M059J (cell line): ENCODE measurements around the gene PALLD. TPM values are rescaled to one million over a fixed set of nuclear protein-coding genes. Genes with fewer than 3 reads are reported as not detected.

ENCODE experiments used
- DNase-seq: peaks from one replicate; pipeline ENCODE4 v3.0.0-alpha.2; 2012; ENCODE audit warnings: low read depth
- total RNA-seq: library from RNA; depleted of rRNA; stranded (reverse); fragments of >200 nt; shearing (Covaris generic); gene quantifications from 2 replicates; pipeline ENCODE4 v1.2.3, GENCODE V29; 2014

The PALLD gene
- total RNA-seq, 1 experiment from 2014 or later: 46.0 TPM

DNA sequence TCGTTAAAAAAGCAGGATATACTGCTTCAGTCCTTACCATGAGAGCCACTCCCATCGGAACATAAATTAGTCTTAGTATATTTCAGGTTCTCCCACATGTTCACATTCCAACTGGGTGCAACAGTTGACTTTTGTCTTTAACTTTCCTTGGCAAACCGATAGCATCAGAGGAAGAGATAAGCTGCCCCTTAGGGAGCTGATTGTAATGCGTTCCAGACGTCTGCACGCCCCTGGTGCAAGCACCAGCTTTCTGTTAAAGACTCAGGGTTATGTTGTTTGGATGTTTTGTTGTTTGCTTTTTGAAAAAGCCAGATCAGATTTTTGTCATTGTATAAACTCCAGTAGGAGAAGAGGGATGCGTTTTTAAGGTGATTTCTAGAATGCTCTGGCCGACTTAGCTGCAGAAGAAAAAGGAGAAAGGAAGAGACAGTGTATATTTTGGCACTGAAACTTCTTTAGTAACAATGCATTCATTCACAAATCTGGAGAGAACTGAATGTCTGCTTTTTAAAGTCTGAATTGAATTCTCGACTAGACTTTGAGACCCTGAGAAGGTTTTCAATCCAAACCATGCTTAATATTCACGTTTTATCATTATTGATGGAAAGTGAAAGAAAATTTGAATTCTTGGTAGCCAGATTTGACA lies 352.3 kb downstream of the PALLD start:
- DNase-seq: no peak

DNA sequence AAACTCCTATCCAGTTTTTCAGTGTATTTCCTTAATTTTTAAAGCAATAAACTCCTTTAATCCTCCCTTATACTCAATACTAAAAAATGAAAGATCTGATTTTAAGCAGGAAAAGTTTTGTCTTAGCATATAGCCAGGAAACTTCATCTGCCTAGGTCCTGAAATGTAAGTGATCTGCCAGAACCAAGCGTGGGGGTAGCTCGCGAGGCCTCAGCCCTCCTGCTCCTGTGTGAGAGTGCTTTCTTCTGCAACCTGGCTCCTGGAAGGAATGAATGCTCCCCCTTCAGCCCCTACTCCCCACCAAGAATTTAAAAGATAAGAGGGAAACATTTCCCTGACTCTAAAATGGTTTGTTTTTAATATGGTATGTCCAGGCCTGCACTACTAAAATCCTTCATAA lies 353.1 kb downstream of the PALLD start:
- DNase-seq: no peak

DNA sequence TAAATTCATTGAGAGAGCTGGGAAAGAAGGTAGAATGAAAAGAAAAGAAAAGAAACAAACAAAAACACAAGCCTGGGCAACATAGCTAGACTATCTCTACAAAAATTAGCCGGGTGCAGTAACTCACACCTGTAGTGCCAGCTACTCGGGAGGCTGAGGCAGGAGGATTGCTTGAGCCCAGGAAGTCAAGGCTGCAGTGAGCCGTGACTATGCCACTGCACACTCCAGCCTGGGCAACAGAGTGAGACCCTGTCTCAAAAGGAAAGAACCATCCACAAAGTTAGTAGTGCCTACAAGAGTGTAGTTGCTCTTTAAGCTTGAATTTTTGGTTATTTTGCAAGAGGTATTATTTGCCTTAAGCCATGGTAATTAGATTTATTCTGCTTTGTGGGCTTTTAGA lies 355.5 kb downstream of the PALLD start:
- no peak for DNase-seq

DNA sequence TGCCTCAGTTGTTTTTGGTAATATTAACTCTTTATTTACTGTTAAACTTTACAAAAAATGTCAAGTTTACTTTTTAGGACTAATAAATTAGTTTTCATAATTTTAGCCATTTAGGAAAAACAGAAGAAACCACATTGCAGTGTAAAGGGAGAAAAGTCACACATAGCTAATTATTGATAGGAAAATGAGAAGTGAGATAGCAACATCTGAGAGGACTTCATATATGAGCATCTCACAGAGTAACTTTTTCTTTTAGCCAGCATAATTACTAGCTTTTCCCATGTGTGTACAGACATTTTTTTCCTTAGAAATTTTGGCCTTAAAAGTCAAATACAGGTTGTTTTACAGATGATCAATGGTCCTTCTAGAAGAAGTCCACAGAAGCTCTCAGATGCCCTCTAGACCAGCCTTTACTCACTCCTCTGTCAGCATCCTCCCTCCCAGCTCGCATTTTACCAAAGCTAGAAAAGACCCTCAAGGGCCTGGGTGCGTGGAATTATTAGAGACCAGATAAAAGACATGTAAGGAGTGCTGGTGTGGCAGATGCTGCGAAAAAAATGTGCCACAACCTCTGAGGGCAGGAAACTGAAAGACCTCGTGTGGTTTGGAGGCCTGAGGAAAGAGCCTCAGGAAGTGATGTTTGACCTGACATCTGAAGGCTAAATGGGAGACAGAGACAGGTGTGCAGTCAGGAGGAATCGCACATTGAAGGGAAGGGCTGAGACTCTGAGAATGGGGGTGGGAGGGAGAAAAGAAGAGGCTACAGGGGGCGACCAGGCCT lies 356.3 kb downstream of the PALLD start:
- no peak for DNase-seq

DNA sequence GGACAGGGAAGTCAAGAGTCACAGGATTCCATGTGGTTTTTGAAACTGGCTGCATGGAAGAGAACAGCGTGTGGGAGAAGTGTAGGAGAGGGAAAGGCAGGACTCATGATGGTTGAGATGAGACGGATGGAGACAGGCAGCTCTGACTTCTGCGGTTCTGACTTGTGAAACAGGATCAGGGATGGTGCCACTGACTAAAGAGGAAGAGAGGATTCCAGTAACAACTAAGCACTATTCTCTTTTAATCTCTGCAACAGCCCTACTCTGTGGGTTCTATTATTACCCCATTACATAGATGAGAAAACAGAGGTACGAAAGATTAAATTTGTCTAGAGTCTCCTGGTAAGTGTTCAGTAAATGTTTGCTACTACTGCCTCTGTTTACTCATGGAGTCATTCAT lies 356.9 kb downstream of the PALLD start:
- no peak for DNase-seq

DNA sequence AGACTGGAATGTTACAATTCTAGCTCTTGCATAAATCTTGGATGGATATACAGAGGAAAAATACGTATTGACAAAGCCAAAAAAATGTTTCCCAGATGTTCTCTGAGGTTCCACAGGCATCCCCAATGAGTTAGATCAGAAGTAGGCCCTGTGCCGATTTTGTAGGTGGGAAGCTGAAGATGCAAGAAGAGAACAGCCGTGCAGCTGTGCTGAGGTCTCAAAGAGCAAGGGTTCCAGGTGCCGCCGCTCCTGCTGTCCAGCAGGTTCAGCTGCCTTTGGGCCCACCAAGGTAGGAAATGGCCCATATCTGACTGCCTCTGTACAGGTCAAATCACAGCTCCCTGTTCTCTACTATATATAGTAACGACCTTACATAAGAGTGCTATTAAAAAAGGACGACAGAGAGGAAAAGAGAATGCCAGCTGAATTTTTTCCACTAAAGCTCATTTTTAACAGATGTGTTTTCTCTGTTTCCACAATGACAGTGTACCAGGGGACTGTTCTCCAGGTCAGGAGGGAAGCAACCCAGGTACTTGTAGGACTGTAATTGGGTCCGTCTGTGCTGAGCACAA lies 357.6 kb downstream of the PALLD start:
- no peak for DNase-seq

DNA sequence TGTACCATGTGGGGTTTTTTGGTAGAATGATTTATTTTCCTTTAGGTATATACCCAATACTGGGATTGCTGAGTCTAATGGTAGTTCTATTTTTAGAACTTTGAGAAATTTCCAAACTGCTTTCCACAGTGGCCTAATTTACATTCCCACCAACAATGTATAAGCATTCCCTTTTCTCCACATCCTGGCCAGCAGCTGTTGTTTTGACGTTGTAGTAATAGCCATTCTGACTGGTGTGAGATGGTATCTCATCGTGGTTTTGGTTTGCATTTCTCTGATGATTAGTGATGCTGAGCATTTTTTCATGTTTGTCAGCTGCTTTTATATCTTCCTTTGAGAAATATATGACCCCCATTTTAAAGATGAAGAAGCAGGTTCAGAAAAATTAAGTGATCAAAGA lies 359.5 kb downstream of the PALLD start:
- peak; percentile 81 for DNase-seq

DNA sequence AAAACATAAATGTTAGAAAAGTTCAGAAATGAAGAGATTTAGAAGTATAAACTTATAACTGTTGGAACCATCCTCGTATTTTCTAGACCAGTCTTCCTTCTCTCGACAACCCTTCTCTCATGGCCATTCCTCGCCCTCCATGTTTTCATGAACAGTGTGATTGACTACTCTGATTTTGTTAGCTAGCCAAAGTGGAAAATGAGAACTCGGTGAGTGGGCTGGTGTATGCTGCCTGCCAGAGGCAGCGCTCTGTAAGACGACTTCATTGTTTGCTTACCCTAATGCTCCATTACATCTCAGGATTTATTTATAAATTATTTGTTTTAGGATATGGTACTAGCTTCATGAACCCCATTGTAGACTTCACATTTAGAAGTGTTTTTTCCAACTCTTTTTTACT lies 360.2 kb downstream of the PALLD start:
- no peak for DNase-seq

DNA sequence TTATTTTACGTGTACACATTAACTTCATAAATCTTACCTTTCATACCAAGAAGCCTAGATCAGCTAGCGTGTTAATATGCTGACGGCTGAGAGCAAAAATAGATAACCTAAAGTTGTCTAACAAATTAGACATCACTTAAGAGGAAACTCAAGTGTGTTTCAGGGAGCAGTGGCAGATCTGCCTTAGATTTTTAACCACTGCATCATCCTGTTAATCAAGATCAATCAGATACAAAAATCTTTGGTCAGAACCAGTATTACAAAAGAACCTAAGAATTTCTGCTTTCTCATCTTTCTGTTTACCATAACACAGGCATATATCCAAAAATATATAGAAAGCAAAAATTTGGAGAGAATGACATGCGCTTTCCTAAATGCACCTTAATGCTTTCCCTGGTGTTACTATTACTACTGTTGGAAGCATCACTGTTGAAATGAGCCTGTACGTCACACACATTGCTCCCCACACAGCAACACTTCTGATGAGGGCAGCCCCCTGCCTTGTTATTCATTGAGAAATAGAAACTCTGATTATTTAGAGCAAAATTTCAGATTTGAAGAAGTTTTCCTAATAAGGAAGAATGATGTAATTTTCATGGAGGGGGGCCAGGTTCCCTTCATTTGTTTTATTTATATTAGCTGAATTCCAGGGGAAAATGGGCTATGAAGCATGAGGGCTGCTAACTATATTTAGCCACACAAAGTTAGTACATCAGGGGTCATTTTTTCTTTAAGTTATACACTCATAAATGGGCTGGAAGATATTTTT lies 360.9 kb downstream of the PALLD start:
- DNase-seq: peak; percentile 63

DNA sequence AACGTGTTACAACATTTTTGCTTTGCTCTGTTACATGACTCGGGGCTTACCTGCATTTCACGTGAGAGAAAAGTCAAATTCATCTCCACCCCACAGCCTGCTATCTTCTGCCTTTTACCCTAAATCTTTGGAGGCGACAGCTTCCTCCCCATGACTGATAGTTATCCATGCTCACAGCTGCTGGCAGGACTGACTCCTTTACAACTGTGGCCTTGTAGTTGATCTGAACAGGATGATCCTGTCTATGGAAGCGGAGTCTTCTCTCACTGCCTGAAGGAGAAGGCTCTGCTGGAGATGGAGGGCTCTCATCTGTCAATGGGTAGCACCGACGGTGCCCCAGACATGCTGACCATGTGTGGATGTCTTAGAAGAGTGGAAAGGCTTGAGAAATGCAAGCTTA lies 362.2 kb downstream of the PALLD start:
- DNase-seq: no peak

DNA sequence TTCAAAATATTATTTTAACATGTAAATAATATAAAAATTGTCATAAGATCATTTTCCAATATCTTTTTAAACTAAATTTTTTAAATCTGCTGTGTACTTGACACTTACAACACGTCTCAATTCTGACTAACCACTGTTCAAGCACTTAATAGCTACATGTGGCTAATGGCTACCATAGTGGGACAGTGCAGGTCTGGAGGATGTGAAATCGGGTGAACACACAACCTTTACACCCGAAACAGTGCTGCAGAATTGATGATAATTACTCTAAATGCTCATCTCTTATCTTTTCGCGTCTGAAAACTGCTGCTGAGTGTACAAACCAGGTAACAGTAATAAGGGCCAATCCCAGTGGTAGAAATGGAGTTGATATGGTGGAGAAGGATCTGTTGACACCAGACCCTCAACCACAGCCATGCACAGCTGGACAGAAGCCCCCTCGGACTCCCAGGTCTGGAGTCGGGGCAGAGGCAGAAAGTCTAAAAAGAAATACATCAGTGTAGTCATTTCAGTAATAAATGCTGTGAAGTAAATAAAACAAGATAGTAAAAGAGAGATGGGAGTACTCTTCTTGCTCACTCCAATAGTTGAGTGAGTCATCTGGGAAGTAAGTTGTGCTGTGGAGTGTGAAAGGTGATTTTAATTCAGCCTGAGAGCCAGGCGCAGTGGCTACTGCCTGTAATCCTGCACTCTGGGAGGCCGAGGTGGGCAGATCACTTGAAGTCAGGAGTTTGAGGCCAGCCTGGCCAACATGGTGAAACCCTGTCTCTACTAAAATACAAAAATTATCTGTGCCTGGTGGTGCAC lies 363.2 kb downstream of the PALLD start:
- DNase-seq: peak; percentile 77

DNA sequence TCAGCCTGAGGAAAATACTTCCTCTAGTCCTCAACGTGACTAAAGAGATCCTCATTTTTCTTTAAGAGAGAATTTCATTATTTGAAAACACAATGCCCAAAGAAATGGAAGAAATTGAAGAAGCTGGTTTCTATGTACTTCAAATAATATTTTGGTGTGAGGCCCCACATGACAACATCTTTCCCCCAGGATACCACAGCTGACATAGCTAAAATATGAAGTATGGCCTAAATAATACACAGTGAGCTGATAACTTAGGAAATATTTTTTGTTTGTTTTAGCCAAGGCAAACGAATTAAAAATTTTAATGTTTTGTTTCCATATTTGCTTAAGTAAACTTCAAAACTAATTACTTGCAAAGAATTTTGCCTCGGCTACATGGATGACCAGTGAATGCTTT lies 364.0 kb downstream of the PALLD start:
- DNase-seq: no peak

DNA sequence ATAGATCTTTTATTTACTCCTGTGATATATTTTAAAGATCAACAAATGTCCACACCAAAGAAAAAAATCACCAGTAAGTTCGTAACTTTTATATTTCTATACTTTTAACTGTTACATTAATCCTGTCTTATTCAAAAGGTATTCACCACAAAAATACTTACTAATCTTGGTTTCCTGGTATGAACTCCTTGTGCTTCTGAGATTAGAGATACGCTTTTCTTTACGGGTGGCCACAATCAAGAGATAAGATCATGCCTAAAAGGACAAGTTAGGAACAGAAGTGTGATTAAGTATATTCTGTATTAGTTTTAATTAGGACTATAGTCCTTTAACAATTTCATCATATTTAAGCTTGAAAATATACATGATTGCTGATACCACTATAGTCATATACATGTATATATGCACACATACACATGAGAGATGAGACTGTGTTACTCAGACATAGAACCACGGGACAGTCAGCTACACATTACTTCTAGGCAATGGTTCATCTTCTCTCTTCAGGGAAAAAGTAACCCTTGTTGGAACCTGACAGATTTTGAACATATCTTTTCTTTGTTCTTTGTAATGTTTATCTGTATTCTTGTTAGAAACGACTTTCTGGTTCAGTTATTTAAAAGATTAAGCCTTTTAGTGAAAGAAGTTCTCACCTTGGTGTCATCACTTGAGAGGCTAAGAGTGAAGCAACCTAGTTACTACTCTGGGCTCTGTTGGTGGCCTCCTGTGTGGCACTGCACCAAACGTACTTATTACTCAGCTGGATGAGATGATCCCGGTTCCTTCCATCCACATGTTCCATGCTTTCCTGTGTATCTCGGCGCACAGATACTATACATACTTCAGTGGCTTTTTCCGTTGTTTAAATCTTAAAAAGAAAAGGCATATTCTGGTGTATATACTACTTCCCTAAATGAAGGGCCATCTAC lies 367.1 kb downstream of the PALLD start:
- no peak for DNase-seq

DNA sequence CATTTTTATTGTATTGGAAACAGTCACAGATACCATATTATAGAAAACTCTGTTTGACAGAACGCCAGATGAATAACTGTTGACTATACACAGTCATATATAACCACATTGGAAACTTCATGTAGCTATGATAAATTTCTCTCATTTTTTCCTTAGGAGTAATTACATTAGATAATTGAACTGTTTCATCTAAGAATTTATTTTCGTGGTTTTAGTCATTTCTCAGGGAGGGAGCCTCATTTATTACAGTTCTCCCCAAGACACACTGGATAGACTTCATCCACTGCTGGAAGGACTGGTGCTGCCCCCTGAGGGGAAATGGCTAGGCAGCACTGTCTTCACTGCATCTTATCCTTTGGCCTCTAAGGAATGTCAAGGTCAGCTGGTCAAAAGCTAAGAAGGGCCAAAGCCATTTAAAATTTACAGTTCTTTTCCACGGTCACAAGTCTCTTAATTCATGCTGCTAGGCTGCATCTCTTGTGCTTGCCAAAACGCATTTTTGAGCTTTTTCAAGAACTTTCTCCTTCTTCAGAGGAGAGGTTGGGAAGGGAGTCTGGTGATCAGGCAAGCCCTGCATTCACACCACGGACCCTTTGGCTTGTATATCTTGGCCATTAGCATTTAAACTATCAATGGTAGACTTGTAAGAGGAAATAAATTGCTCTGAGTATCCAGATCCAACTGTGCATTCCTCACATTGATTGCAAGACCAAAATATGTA lies 368.1 kb downstream of the PALLD start:
- peak; percentile 58 for DNase-seq

DNA sequence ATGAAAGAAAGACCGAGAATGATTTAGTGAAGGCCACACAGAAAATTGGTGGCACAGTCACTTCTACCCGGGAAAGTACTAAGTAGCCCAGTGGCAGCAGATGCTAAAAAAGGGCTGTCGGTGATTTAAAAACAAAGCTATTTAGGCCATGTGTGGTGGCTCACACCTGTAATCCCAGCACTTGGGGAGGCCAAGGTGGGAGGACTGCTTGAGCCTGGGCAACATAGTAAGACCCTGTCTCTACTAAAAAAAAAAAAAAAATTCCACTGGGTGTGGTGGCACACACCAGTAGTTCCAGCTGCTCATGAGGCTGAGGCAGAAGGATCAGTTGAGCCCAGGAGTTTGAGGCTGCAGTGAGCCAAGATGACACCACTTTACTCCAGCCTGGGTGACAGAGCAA lies 369.0 kb downstream of the PALLD start:
- DNase-seq: no peak

DNA sequence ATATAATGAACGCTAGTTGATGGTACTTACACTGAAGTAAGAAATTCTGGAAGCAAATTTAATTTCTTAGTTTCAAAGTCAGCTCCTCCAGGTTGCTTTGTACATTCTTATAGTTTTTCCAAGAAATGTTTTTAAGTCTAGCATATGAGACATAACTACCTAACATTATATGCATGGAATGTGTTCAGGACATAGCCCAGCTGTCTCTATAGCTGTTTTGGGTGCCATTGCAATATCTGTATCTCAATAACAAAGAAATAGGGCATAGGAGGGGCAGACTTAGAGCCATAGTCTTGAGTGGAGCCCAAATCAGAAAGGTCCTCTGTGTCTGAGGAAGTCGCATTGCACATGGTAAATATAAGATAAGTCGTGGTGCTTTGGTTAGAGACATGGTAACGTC lies 369.8 kb downstream of the PALLD start:
- no peak for DNase-seq

DNA sequence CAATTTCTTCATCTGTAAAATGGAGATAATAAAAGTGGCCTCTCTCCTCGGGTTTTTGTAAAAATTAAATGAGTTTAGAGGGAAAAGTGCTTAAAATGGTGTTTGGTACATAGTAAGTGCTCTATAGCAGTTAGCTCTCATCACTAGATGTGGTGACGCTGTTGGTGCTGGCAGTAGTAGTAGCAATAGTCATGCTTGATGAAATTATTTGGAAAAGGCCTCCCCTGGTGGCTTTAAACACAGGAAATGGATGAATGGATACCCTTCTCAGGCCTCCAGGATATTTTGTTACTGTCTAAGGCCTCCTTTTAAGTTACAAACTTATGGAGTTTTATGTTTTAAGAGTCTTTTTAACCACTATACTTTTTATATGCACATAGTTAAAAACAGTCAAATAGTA lies 370.3 kb downstream of the PALLD start:
- DNase-seq: no peak

DNA sequence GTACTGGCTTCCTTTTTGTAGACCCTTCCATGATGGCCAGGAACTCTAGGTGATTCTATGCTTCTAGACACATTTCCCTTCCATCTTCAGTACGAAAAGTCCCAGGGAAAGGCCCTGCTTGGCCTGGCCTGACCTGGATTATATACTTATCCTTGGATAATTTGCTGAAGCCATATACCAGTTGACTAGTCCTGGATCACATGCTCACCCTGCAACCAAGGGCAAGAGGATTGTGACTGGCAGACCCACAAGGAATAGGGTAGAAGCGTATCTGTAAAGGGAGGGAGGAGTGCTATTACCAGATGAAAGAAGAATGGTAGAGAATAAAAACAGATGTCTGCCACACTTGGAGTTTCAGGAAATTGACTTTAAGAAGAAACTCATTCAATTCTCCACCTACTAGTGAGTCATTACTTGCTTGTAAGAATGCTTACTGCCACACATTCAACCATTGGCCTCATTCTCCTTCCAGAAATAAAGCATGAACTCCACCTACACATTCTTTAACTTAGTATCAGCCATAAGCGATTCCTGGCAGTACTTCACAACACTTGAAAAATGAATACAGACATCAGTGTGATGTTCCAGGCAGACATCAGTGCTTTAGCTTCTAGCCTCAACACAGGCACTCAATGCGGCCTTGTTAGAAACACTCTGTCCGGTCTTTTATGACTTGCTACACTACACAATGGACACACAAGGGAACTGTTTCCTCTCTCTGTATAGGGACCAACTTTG lies 371.4 kb downstream of the PALLD start:
- no peak for DNase-seq

DNA sequence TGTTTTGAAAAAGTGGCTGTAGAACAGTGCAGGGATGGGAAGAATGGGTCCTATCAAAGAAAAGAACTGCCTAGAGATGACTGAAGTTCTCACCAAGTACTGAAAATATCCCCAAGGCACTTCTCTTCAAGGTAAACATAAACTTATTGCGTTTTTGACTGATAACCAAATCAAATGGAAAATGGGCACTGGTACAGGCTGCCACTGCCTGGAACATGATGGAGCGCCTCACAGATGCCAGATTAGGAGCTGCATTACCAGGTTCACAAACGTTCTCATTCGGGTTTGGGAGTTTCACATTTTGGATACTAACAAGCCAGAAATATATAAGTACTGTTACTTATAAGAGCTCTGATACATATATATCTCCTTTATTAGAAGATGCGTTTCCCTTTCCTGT lies 371.9 kb downstream of the PALLD start:
- no peak for DNase-seq
